GM19023 (cell line): ENCODE results near the gene RPLP1.

Source experiments
- ATAC-seq: cut with Tn5 transposase; IDR thresholded peaks from one replicate; pipeline ENCODE4 v1.9.1; 2021; ENCODE audit warnings: mild to moderate bottlenecking, moderate library complexity; ENCODE audit not compliant: unreplicated experiment

The RPLP1 gene

DNA sequence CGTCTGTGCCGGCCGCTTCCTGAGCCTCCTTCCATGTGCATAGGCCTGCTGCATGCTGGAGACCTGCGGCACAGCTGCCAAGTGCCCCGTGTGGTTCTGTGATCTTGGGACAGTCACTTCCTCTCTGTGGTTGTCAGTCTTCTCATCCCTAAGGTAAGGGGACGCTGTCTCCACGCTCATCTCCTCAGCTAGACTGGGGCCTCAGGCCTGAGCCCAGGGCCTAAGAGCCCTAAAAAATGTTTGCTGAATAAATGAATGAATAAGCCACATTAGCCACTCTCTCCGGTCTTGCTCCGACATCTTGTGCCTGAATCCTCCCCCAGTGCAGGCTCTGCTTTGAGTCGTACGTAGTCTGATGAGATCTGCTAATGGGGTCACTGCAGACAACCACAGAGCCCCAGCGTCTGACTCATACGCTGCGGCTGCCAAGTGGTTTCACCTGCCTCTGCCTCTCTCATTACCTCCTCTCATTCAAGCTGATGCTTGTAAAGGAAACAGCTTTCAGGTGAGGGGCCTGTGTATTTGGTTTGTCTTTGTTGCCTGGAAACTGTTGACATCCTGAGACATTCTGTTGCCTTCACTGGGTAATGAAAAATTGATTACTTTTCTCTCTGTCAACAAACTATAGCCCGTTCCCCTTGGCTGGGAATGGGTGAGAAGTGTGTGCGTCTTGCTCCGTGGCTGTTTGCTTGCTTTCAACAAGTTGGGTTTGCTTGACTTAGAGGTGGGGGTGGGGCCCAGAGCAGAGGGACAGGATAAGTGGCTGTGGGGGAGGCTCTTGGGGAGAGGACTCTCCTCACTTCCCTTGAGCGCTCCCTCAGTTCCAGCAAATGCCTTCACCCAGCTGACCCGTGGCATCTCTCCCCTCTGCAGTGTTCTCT is 15.9 kb downstream of the RPLP1 start:
- no peak for ATAC-seq

DNA sequence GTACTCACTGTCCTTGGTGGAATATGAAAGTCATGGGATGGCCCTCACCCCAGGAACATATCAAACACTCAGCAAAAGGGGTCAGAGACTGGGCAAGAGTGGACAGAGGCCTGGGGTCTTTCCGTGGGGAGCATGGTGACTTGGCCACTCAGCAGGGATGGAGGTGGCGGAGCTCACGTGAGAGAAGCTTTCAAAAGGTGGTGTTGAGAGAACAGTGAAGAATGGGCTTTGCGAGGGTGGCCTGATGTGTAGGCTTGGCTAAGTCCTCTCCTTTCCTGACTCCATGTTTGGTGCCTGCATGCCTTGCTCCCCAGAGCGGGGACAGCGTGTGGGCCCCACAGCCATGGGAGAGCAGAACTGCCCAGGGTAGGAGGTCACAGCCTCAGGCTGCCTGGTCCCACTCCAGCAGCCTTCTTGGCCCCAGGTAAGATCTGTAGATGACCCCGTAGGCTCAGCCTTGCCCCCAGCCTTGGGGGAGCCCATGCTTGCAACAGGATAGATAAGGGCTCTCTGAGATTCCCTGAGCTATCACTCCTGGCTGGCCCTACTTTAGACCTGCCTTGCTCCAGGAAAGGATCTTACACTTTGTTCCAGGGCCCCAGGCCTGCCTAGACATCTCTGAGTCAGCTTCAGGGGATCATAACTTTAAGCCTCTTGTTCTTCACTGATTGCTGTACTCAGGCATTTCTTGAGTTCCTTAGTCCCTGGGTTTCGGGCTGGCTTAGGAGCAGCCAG is 17.0 kb downstream of the RPLP1 start:
- no peak for ATAC-seq

DNA sequence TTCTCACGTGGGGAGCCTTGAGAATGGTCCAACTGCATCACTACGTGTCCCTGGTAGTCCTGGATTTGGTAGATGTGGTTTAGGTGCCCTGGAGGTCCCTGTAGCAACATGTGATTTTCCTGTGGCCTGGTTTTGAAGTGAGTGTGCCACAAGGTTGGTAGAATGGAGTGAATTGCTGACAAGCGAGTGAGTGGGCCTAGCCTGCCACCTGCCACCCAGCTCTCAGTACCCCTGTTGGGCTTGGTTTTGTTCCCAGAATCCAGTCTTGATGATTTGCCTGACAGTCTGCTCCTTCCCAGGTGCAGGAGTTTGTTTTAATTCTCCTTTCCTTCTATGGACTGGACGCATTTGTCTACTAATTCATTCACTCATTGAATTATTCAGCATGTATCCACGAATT is 19.4 kb downstream of the RPLP1 start:
- ATAC-seq: no peak

- no peak for ATAC-seq
Observed at GRCh38 chr15:69472562-69472961, 19.9 kb downstream of the RPLP1 start.

- ATAC-seq: no peak
Observed at GRCh38 chr15:69474291-69474690, 21.7 kb downstream of the RPLP1 start.

DNA sequence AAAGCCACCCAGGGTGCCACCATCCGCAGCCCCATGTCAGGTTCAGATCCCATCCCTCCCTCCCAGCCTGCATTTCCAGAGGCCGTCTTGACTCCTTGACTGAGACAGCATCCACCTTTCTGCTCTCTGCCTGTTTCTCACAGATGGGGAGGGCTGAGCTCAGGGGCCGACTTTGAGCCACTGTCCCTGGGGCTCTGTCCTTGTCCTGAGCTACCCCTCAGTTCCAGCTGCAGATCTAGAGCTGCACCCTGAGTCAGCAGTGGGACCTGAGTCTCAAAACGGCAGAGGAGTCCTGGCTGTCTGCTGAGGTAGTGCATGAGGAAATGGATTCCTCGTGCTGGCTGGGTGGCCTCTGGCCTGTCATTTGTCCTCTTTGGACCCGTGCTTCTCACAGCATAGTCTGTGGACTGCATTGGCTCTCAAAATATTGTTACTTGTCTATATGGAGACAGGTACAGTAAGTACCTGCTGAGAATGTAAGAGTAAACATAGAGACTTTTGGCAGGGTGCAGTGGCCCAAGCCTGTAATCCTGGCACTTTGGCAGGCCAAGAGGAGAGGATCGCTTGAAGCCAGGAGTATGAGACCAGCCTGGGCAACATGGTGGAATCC is 22.3 kb downstream of the RPLP1 start:
- ATAC-seq: no peak

GRCh38 chr15:69475769-69476358 is 23.2 kb downstream of the RPLP1 start:
- no peak for ATAC-seq

GRCh38 chr15:69476704-69477473 is 24.3 kb downstream of the RPLP1 start:
- no peak for ATAC-seq

GRCh38 chr15:69478259-69478781 is 25.7 kb downstream of the RPLP1 start:
- no peak for ATAC-seq

- no peak for ATAC-seq
Observed at GRCh38 chr15:69479081-69479480, 26.5 kb downstream of the RPLP1 start.

DNA sequence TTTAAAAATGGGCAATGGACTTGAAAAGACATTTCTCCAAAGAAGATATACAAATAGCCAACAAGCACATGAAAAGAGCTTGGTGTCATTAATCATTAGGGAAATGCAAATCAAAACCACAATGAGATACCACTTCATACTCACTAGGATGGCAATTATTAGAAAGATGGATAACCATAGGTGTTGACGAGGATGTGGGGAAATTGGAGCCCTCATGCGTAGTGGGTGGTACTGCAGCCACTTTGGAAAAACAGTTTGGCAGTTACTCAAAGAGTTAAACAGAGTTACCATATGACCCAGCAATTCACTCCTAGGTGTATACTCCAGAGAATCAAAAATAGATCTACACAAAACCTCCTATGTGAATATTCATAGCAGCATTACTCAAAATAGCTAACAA is 27.4 kb downstream of the RPLP1 start:
- no peak for ATAC-seq

DNA sequence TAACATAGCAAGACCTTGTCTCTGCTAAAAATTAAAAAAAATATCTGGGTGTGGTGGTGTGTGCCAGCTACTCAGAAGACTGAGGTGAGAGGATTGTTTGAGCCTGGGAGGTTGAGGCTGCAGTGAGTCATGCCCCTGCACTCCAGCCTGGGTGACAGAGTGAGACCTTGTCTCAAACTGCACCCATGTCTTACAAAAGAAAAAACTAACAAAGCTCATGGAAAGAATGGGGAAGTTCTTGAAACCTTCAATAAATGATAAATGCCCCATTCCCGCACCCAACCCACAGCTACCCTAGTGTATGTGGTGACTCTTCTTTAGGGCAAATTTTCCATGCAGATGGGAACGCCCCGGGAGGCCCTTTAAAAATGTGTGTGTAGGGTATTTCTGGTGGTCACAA is 28.3 kb downstream of the RPLP1 start:
- no peak for ATAC-seq

DNA sequence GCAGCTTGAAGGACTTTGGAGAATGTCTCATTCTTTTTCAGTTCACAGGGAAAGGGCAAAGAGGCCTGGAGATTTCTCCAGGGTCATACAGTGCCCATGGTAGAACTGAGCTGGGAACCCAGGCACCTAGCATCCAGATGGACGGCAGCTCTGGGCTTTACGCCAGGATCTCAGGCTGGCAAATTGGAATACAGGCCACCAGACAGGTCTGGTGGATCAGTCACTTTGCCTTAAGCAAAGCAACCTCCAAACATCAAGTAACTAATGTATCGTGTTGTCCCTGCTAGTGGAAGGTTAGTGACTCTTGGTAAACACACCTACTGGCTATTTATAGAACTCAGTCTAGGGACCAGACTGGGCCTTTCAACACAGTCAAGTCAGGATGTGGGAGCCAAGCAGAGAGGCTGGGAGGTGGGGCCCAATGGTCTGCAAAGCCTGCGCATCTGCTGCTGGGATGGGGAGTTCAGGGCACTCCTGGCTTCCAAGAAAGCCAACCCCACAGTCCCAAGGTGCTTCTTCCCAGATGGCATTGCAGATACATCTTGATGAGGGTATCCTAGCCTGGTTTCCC is 30.2 kb downstream of the RPLP1 start:
- no peak for ATAC-seq

GRCh38 chr15:69484837-69485236 is 32.2 kb downstream of the RPLP1 start:
- no peak for ATAC-seq

GRCh38 chr15:69486481-69487110 is 34.0 kb downstream of the RPLP1 start:
- no peak for ATAC-seq

DNA sequence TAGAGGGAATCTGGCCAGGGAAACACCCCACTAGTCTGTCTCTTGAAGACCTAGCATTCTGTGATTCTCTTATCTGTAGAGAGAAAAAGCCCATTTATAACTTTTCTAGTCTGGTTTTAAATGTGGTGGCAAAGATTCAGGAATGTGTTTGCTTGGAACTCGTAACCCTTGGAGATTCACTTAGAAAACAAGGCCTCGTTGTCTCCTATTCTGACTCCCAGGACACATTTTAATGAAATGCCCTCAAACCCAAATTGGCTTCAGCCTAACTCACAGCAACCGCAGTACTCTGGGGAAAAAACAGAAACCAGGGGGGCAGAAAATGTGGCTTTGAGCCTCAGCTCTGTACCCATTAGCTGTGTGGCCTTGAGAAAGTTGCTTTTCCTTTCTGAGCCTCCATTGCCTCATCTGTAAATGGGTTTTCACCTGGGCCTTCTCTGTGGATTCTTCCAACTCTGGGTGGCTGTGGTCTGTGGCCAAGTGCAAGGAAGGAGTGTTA is 36.5 kb downstream of the RPLP1 start:
- ATAC-seq: no peak

DNA sequence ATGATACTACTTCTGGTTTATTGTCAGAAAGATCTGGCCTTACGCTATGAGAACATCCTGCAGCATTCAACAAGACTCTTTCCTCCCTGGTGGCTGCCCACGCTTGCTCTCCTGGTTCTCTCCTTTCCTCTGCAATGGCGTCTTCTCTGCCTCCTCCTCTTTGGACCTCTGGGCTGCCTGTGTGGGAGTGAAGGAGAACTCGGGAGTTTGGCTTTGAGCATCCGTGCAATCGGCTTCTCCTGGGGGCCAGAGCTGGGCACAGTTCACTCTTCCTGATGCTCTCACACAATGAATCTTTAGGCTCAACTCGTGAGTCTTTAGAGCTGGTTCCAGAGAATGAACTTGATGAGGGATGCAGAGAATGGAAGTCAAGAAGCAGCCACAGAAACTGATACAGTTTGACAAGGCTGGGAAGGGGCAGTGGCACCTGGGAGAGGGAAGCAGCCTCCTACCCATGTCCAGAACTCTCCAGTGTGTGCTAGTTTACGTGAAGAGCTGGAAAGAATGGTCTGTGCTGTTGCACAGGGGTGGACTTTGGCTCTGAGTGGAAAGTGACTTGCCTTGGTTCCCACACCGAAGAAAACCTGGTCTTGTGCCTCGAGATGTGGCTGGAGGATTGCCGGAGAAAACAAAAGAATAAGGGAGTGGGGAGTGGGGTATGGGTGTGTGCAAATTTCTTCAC is 37.9 kb downstream of the RPLP1 start:
- ATAC-seq: no peak

GRCh38 chr15:69491038-69491505 is 38.5 kb downstream of the RPLP1 start:
- no peak for ATAC-seq

GRCh38 chr15:69493406-69493805 is 40.8 kb downstream of the RPLP1 start:
- no peak for ATAC-seq
